ENCODE results near the gene ATXN1. TPM values are rescaled to one million over a fixed set of nuclear protein-coding genes. Genes with fewer than 3 reads are reported as not detected.
A peak's percentile ranks its signal among the peaks of the same experiment; 100 is the strongest.
"Not testable (repeated sequence)": the region's sequence is repeated elsewhere in the genome, so short reads cannot be mapped to it uniquely, and the experiment has no call there.

Gene ATXN1
- total RNA-seq, 1 experiment from 2014 or later = 13.4 TPM

DNA sequence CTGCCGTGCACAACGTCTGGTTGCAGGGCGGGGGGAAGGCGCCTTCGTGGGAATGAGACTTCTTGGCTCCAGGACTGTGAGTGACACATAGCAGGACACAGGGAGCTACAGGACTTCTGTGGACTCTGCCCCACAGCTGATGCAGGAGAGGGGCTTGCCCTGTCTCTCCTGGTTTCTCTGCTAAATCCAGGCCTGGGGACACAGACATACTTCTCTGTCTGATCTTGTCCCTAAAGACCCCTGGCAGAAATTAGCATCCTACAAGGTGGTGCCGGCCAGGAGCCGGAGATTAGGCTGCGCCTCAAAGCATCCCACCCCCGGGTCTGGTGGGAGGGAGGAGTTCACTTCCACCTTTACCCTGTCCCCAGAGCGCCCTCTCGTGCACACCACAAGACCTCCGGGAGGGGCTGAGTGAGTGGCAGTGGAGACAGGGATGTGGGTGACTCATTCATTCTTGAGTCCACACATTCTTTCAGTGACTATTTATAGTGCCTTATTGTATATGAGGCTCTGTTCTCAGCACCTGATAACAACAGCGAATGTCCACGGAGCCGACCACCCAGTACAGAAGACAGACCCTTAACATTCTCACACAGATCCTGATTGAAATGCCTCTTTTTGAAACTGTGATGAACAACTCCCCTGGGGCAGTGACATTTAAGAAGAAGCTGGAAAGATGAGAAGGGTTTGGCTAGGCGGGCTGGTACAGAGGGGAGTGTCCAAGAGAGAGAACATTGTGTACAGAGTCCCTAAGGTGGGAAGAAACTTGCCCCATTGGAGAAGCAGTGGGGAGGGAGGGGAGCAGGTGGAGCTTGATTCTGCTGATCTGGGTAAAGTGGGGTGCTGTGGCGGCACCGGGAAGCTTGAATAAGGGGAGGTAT is 483.9 kb downstream of the ATXN1 start:
- peak; percentile 97 for DNase-seq (ENCODE audit: low read depth, low spot score)
- in situ Hi-C loops (cut with HindIII; ENCODE audit: low pct_unique_long_range_greater_than_20kb, low sequenced_read_pairs) = no loop called here

- DNase-seq (ENCODE audit: low read depth, low spot score) = no peak
- in situ Hi-C loops (cut with HindIII; ENCODE audit: low pct_unique_long_range_greater_than_20kb, low sequenced_read_pairs) = no loop called here
These were observed 486.2 kb downstream of the ATXN1 start for GRCh38 chr6:16274885-16275589.

DNA sequence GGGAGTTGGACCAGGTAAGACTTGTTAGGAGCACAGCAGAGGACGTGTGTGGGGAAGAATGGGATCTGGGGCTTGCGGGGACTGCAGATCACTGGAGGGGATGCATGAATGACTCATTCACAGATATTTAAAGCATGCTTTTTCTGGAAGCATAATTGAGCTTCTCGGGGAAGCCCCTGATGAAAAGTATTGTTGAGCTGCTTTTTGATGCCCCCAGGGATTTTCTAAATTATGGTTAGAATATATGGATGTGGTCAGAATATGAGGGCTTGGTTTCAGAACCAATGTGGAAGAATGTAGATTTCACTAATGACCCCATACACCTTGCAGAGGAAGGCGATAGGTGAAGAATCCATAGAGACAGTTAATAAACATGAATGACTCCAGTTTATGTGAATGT is 486.8 kb downstream of the ATXN1 start:
- DNase-seq (ENCODE audit: low read depth, low spot score) = no peak
- in situ Hi-C loops (cut with HindIII; ENCODE audit: low pct_unique_long_range_greater_than_20kb, low sequenced_read_pairs) = no loop called here

- in situ Hi-C loops (cut with HindIII; ENCODE audit: low pct_unique_long_range_greater_than_20kb, low sequenced_read_pairs) = no loop called here
These were observed 488.0 kb downstream of the ATXN1 start for GRCh38 chr6:16273256-16273655.

DNA sequence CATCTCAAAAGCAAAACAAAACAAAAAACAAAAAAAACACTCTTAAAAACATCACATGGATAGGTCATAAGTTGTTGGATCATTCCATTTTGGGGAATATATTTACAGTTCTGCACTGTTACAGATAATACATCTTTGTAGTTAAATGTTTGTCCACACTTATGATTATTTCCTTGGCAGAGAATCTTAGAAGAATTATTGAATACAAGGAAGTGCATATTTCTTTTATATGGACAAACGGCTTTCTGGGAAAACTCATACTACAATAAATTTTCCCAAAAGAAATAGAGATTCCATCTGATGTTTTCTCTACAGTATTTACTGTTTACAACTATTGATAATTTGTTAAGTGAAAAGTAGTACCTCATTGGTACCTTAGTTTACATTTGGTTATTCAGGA is 489.1 kb downstream of the ATXN1 start:
- in situ Hi-C loops (cut with HindIII; ENCODE audit: low pct_unique_long_range_greater_than_20kb, low sequenced_read_pairs) = no loop called here
- DNase-seq (ENCODE audit: low read depth, low spot score) = peak; percentile 38

More at GRCh38 chr6:16273256-16273655, 488.0 kb downstream of the ATXN1 start:
- peak; percentile 85 for DNase-seq (ENCODE audit: low read depth, low spot score)

GRCh38 chr6:16271428-16271827 is 489.8 kb downstream of the ATXN1 start:
- in situ Hi-C loops (cut with HindIII; ENCODE audit: low pct_unique_long_range_greater_than_20kb, low sequenced_read_pairs) = no loop called here
- DNase-seq (ENCODE audit: low read depth, low spot score) = no peak

GRCh38 chr6:16270178-16270794 is 491.0 kb downstream of the ATXN1 start:
- no peak for DNase-seq (ENCODE audit: low read depth, low spot score)
- in situ Hi-C loops (cut with HindIII; ENCODE audit: low pct_unique_long_range_greater_than_20kb, low sequenced_read_pairs) = no loop called here

- DNase-seq (ENCODE audit: low read depth, low spot score); in situ Hi-C loops (cut with HindIII; ENCODE audit: low pct_unique_long_range_greater_than_20kb, low sequenced_read_pairs): not testable (repeated sequence)
These were observed 491.7 kb downstream of the ATXN1 start for GRCh38 chr6:16269442-16270070.

DNA sequence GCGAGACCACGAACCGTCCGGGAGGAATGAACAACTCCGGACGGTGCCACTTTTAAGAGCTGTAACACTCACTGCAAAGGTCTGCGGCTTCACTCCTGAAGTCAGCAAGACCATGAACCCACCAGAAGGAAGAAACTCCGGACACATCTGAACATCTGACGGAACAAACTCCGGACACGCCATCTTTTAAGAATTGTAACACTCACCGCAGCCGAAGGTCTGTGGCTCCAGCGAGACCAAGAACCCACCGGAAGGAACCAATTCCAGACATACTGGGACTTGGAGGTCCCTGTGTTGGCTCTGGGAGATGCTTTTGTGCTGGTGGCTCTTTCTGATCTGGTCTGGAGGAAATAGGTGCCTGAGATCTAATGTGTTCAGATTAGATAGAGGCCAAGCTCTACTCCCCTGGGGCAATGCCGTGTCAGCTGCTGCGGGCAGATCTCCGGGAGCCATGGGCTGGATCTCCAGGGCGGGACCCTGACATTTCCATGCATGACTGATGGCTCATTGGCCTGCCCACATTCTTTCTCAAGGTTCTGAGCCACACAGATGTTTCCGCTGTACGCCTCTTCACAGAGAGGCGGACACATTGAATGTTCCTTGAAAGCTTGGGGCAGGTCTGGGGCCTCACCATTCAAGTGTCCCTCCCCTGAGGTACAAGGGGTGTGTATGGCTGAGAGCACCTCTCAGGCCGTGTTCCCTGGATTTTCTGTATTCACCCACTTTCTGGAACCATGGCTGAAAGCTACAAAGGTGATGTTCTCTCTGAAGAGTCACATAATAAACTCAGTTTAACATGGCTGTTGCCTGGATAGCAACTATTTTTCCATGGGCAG is 493.6 kb downstream of the ATXN1 start:
- in situ Hi-C loops (cut with HindIII; ENCODE audit: low pct_unique_long_range_greater_than_20kb, low sequenced_read_pairs) = no loop called here
- no peak for DNase-seq (ENCODE audit: low read depth, low spot score)

- no peak for DNase-seq (ENCODE audit: low read depth, low spot score)
- in situ Hi-C loops (cut with HindIII; ENCODE audit: low pct_unique_long_range_greater_than_20kb, low sequenced_read_pairs) = no loop called here
These were observed 495.6 kb downstream of the ATXN1 start for GRCh38 chr6:16265351-16266341.

DNA sequence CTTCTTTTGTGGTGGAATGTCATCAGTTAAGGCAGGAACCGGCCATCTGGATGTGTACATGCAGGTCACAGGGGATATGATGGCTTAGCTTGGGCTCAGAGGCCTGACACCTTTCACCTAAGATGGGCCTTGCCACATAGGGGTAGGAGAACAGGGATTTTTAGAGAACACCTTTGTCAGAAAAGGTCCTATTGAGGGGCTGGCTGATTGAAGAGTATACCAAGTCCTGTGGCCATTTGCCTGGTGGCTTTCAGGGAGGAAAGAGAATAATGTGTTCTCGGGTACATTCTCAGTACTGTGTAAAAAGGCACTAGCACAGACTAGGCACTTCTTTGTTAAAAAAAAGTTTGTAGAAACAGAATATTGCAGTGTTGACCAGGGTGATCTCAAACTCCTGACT is 496.5 kb downstream of the ATXN1 start:
- in situ Hi-C loops (cut with HindIII; ENCODE audit: low pct_unique_long_range_greater_than_20kb, low sequenced_read_pairs) = no loop called here

GRCh38 chr6:16263464-16264099 is 497.7 kb downstream of the ATXN1 start:
- DNase-seq (ENCODE audit: low read depth, low spot score); in situ Hi-C loops (cut with HindIII; ENCODE audit: low pct_unique_long_range_greater_than_20kb, low sequenced_read_pairs): not testable (repeated sequence)

More for the DNA sequence above, 496.5 kb downstream of the ATXN1 start:
- no peak for DNase-seq (ENCODE audit: low read depth, low spot score)

DNA sequence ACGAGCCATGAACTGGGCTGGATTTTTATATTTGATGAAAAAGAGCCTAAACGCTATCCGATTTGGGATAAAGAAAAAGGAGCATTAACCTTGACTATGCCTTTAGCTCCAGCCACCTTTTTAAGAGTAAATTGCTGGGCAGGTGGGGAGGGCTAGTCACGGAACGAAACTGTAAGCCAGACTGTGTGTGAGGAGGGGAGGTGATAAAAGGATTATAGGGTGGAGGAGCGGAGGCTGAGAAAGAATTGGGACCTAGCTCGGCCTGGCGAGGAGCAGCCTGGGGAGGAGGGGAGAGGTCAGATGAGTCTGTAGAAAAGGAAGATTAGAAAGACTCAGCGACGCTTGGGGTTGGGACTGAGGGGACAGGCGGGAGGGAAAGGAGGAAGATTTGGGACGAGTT is 498.5 kb downstream of the ATXN1 start:
- in situ Hi-C loops (cut with HindIII; ENCODE audit: low pct_unique_long_range_greater_than_20kb, low sequenced_read_pairs); DNase-seq (ENCODE audit: low read depth, low spot score): not testable (repeated sequence)

- DNase-seq (ENCODE audit: low read depth, low spot score); in situ Hi-C loops (cut with HindIII; ENCODE audit: low pct_unique_long_range_greater_than_20kb, low sequenced_read_pairs): not testable (repeated sequence)
These were observed 500.7 kb downstream of the ATXN1 start for GRCh38 chr6:16260602-16261001.

DNA sequence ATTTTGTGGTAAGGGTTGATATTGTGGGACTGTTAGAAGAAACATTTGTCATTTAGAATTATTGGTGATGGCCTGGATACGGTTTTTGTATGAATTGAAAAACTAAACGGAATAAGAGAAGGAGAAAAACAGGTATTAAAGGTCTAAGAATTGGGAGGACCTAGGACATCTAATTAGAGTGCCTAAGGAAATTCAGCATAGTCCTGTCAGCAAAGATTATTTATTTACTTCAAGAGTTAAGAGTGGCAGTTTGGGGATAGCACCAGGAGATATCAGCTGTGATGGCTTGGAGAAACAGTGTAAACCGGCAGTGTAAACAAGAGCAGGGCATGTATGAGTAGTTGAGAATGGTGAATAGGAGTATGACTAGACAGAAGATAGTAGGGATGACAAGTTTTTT is 501.7 kb downstream of the ATXN1 start:
- in situ Hi-C loops (cut with HindIII; ENCODE audit: low pct_unique_long_range_greater_than_20kb, low sequenced_read_pairs) = not testable (repeated sequence)

DNA sequence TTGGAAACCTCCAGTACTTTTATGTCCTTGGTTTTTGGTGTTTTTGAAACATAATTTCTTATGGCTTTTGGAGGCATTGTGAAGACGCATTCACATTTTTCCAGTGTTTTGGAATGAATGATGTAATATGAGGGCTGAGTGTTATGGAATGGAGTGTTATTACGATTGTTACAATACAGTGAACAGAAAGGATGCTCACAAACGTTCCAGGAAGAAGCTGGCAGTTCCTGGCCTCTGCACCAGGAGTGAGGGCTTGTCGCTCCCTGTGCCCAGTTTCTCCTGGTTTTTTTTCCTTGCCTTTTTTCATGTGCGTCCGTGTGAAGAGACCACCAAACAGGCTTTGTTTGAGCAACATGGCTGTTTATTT is 502.6 kb downstream of the ATXN1 start:
- in situ Hi-C loops (cut with HindIII; ENCODE audit: low pct_unique_long_range_greater_than_20kb, low sequenced_read_pairs) = no loop called here
- DNase-seq (ENCODE audit: low read depth, low spot score) = no peak

More for the DNA sequence above, 501.7 kb downstream of the ATXN1 start:
- not testable (repeated sequence) for DNase-seq (ENCODE audit: low read depth, low spot score)
